22Rv1 (cell line): ENCODE measurements around the gene MT1M.

Experiments used
- ZFX ChIP-seq: fragments of 450-650 bp; IDR thresholded peaks from 2 replicates; pipeline ENCODE4 v1.6.1; 2017; ENCODE audit warnings: antibody characterized with exemption, borderline replicate concordance
- TF ChIP-seq, protein P1 (sequence below): fragments of 450-650 bp; IDR thresholded peaks from 2 replicates; pipeline ENCODE4 v1.5.1; 2017; ENCODE audit warnings: mild to moderate bottlenecking

DNA sequence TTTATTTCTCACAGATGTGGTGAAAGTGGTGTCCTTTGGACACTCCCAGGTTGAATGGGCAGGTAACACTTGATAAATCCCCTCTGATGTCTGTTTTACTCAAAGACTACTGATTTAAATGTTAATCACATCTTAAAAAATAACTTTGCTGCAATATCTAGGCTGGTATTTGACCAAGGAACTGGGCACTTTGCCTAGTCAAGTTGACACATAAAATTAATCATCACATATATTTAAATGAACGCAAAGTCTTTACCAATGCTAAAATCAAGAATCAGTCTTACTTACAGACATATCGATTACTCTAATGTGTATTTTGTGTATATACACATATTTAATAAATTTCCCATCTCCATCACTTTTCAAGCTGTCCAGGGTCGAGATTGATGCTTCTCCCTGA lies 17.1 kb upstream of the MT1M start:
- TF ChIP-seq, protein P1, sequence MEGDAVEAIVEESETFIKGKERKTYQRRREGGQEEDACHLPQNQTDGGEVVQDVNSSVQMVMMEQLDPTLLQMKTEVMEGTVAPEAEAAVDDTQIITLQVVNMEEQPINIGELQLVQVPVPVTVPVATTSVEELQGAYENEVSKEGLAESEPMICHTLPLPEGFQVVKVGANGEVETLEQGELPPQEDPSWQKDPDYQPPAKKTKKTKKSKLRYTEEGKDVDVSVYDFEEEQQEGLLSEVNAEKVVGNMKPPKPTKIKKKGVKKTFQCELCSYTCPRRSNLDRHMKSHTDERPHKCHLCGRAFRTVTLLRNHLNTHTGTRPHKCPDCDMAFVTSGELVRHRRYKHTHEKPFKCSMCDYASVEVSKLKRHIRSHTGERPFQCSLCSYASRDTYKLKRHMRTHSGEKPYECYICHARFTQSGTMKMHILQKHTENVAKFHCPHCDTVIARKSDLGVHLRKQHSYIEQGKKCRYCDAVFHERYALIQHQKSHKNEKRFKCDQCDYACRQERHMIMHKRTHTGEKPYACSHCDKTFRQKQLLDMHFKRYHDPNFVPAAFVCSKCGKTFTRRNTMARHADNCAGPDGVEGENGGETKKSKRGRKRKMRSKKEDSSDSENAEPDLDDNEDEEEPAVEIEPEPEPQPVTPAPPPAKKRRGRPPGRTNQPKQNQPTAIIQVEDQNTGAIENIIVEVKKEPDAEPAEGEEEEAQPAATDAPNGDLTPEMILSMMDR = no peak
- TF ChIP-seq ZFX = no peak
